Peyer's patch (tissue), 4 donors: Measurements from ENCODE around the gene BDKRB2. TPM values are rescaled to one million over a fixed set of nuclear protein-coding genes. Genes with fewer than 3 reads are reported as not detected.

ENCODE experiments used
- DNase-seq, 3 donors: peaks; one replicate each; pipeline ENCODE4 v3.0.0-alpha.2; 2017 to 2019
- H3K27ac ChIP-seq, 4 donors: fragments of 200-600 bp; sonication (generic); one replicate each; pipeline ENCODE4 v1.5.1; 2016 to 2019
- H3K27me3 ChIP-seq, 2 donors: fragments of 200-600 bp; sonication (generic); one replicate each; pipeline ENCODE4 v1.5.1; 2019
- H3K36me3 ChIP-seq, 3 donors: fragments of 200-600 bp; sonication (generic); one replicate each; pipeline ENCODE4 v1.5.1; 2016 to 2019
- H3K4me1 ChIP-seq, 4 donors: fragments of 200-600 bp; sonication (generic); one replicate each; pipeline ENCODE4 v1.5.1; 2016 to 2019
- H3K4me3 ChIP-seq, 4 donors: fragments of 200-600 bp; sonication (generic); 1 replicate in 3 of 4; 2 replicates in 1 of 4; pipeline ENCODE4 v1.5.1; 2016 to 2019; ENCODE audit warnings: mild to moderate bottlenecking in 1 of 4
- H3K9me3 ChIP-seq, 4 donors: fragments of 200-600 bp; sonication (generic); one replicate each; pipeline ENCODE4 v1.5.1; 2016 to 2019; ENCODE audit warnings: mild to moderate bottlenecking in 1 of 4
- CTCF ChIP-seq, 6 experiments: fragments of 450-650 bp in 4 of 6; fragments of 200-600 bp in 2 of 6; sonication (generic) in 1 of 6; IDR thresholded peaks; one replicate each; pipeline ENCODE4 v1.5.1; 2017 to 2019; ENCODE audit warnings: antibody characterized with exemption in 6 of 6, mild to moderate bottlenecking in 3 of 6, moderate library complexity in 1 of 6
- POLR2A ChIP-seq, 2 donors: fragments of 450-650 bp; IDR thresholded peaks; one replicate each; pipeline ENCODE4 v1.5.1; 2017; ENCODE audit warnings: antibody characterized with exemption in 2 of 2, mild to moderate bottlenecking in 2 of 2, moderate library complexity in 2 of 2
- total RNA-seq, 4 donors: library from RNA; depleted of rRNA; stranded (reverse); fragments of >200 nt; gene quantifications; one replicate each; pipeline ENCODE4 v1.1.0, GENCODE V29; 2016

The BDKRB2 gene
- total RNA-seq, 4 donors from 2014 or later, result 12.4 to 18.9 (median 16.9) TPM

GRCh38 chr14:96160076-96160912 lies 44.3 kb upstream of the BDKRB2 start:
- peak in 1 of 3 donors; percentile 38 for DNase-seq
- Histone ChIP-seq H3K9me3 (no peaks in the 10 kb centered on the region), H3K27me3 (no peaks in the 10 kb centered on the region), H3K4me3 (no peak overlapping the region), H3K4me1 (peaks cover 0 to 13% (median 0%) of the 10 kb centered on the region in 4 donors), H3K27ac (peak overlapping the region in 2 of 4 donors; percentile 30 to 41), H3K36me3 (no peaks in the 10 kb centered on the region)
- TF ChIP-seq POLR2A (IDR thresholded peaks at IDR 0.05) (no peak), CTCF (IDR thresholded peaks at IDR 0.05) (no peak)

- no peak for TF ChIP-seq CTCF (IDR thresholded peaks at IDR 0.05)
- TF ChIP-seq POLR2A (IDR thresholded peaks at IDR 0.05), result no peak
- Histone ChIP-seq H3K36me3 (no peaks in the 10 kb centered on the region), H3K9me3 (no peaks in the 10 kb centered on the region), H3K4me3 (no peak overlapping the region), H3K4me1 (peaks cover 0 to 16% (median 0%) of the 10 kb centered on the region in 4 donors), H3K27me3 (no peaks in the 10 kb centered on the region), H3K27ac (peak overlapping the region in 2 of 4 donors; percentile 30 to 41)
- DNase-seq, result peak in 1 of 3 donors; percentile 34
These were observed 43.7 kb upstream of the BDKRB2 start for GRCh38 chr14:96160913-96161310.

- H3K4me3 ChIP-seq, result no peak overlapping the region
- peaks cover 0 to 23% (median 0%) of the 10 kb centered on the region in 4 donors for H3K4me1 ChIP-seq
- DNase-seq, result no peak
- H3K36me3 ChIP-seq, result no peaks in the 10 kb centered on the region
- H3K27me3 ChIP-seq, result no peaks in the 10 kb centered on the region
- no peaks in the 10 kb centered on the region for H3K9me3 ChIP-seq
- TF ChIP-seq CTCF (IDR thresholded peaks at IDR 0.05), result no peak
- TF ChIP-seq POLR2A (IDR thresholded peaks at IDR 0.05), result no peak
- no peak overlapping the region for H3K27ac ChIP-seq
These were observed 43.0 kb upstream of the BDKRB2 start for GRCh38 chr14:96161636-96162035.

DNA sequence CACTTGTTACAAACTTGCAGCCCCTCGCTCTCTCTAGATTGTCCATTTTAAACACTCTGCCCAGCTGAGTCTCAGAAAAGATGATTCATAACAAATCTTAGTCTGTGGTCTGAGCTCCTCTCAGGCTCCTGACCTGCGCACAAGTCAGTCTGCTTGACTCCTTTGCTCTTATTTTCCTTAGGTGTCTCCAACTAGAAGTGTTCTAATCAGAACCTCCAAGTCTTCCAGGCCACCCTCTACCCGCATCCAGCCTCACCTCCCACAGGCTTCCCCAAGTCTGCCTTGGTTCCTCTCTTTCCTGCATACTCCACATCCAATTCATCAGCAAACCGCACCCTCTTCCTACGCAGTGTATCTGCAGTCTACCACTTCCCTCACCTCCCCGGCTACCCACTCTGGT lies 42.4 kb upstream of the BDKRB2 start:
- Histone ChIP-seq H3K9me3 (no peaks in the 10 kb centered on the region), H3K27me3 (no peaks in the 10 kb centered on the region), H3K4me1 (peaks cover 0 to 29% (median 3%) of the 10 kb centered on the region in 4 donors), H3K27ac (no peak overlapping the region), H3K4me3 (no peak overlapping the region), H3K36me3 (no peaks in the 10 kb centered on the region)
- no peak for TF ChIP-seq POLR2A (IDR thresholded peaks at IDR 0.05)
- no peak for TF ChIP-seq CTCF (IDR thresholded peaks at IDR 0.05)
- DNase-seq, result peak in 1 of 3 donors; percentile 25

- H3K36me3 ChIP-seq, result no peaks in the 10 kb centered on the region
- no peak overlapping the region for H3K4me3 ChIP-seq
- H3K27me3 ChIP-seq, result no peaks in the 10 kb centered on the region
- no peak overlapping the region for H3K27ac ChIP-seq
- no peak for TF ChIP-seq POLR2A (IDR thresholded peaks at IDR 0.05)
- no peak for TF ChIP-seq CTCF (IDR thresholded peaks at IDR 0.05)
- no peak for DNase-seq
- H3K9me3 ChIP-seq, result no peaks in the 10 kb centered on the region
- H3K4me1 ChIP-seq, result peaks cover 0 to 33% (median 5%) of the 10 kb centered on the region in 4 donors
These were observed 41.9 kb upstream of the BDKRB2 start for GRCh38 chr14:96162741-96163140.
